Neural progenitor cell (in vitro differentiated cells): Measurements from ENCODE around the gene GNAQ.

Source experiments
- EZH2 ChIP-seq: fragments of 200-600 bp; sonication (generic); IDR thresholded peaks from 2 replicates; pipeline ENCODE4 v1.6.1; 2017; ENCODE audit warnings: antibody characterized with exemption, mild to moderate bottlenecking, moderate library complexity
- EZH2phosphoT487 ChIP-seq: fragments of 200-600 bp; sonication (generic); IDR thresholded peaks from 2 replicates; pipeline ENCODE4 v1.6.1; 2017; ENCODE audit warnings: antibody characterized with exemption
- TF ChIP-seq, protein P1 (sequence below): fragments of 200-600 bp; sonication (generic); IDR thresholded peaks from 2 replicates; pipeline ENCODE4 v1.5.1; 2017; ENCODE audit warnings: antibody characterized with exemption, mild to moderate bottlenecking

DNA sequence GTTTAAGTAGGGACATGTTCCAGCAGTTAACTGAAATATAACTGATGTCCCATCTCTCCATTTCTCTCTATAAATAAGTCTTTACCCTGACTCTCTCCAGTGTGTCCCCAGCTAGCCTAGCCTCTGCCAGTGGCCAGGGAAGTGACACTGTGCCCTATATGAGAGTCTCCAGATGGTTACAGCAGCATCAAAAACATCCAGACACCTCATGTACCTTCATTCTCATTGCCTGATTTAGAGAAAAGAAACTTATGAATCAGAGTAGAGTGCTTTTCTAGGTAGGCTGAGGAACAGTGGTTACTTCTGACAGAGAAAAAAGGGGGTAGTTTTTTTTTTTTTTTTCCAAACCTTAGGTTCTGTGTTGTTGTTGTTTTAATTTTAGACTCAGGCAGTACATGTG lies 148.5 kb downstream of the GNAQ start:
- TF ChIP-seq, protein P1, sequence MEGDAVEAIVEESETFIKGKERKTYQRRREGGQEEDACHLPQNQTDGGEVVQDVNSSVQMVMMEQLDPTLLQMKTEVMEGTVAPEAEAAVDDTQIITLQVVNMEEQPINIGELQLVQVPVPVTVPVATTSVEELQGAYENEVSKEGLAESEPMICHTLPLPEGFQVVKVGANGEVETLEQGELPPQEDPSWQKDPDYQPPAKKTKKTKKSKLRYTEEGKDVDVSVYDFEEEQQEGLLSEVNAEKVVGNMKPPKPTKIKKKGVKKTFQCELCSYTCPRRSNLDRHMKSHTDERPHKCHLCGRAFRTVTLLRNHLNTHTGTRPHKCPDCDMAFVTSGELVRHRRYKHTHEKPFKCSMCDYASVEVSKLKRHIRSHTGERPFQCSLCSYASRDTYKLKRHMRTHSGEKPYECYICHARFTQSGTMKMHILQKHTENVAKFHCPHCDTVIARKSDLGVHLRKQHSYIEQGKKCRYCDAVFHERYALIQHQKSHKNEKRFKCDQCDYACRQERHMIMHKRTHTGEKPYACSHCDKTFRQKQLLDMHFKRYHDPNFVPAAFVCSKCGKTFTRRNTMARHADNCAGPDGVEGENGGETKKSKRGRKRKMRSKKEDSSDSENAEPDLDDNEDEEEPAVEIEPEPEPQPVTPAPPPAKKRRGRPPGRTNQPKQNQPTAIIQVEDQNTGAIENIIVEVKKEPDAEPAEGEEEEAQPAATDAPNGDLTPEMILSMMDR: no peak
- TF ChIP-seq EZH2: no peak
- TF ChIP-seq EZH2phosphoT487: no peak
